IMR-90 (cell line): ENCODE data around the gene PTH1R. TPM values are rescaled to one million over a fixed set of nuclear protein-coding genes. Genes with fewer than 3 reads are reported as not detected.
A peak's percentile ranks its signal among the peaks of the same experiment; 100 is the strongest.

Source experiments
- ATAC-seq: fragments of 200-7000 bp; cut with Tn5 transposase; 2 replicates; pipeline ENCODE4 v1.9.1; 2020; ENCODE audit warnings: low read depth, mild to moderate bottlenecking, moderate library complexity
- BruUV-seq: library from RNA; stranded (reverse); fragments of 400-500 nt; replicated peaks from 2 replicates; lab custom pipeline; 2021; lab: Mats Ljungman, UMichigan
- CTCF ChIA-PET: fragments of 300-600 bp; formaldehyde crosslinking; extraction: SDS; loops from one replicate; lab custom pipeline; 2021; ENCODE audit warnings: antibody characterized with exemption; lab: Yijun Ruan, JAX
- POLR2A ChIA-PET: fragments of 300-600 bp; sonication (Branson Sonifier 250); formaldehyde crosslinking; loops from one replicate; lab custom pipeline; 2022; ENCODE audit warnings: antibody characterized with exemption; ENCODE audit not compliant: unreplicated experiment; lab: Charles Lee
- DNase-seq: peaks from one replicate; pipeline ENCODE4 v3.0.0; 2013
- H2AFZ ChIP-seq: replicated peaks from 2 replicates; pipeline ENCODE3; 2013; ENCODE audit warnings: low read length, mild to moderate bottlenecking; ENCODE audit not compliant: poor library complexity
- H2AK5ac ChIP-seq: 2 replicates; pipeline ENCODE4 v1.6.1; 2013; ENCODE audit warnings: low read depth, low read length, inconsistent platforms
- H2AK9ac ChIP-seq: replicated peaks from 2 replicates; pipeline ENCODE3; 2013; ENCODE audit warnings: mild to moderate bottlenecking, low read depth, low read length, moderate library complexity; ENCODE audit not compliant: poor library complexity
- H2BK120ac ChIP-seq: 2 replicates; pipeline ENCODE4 v1.6.1; 2013; ENCODE audit warnings: low read depth, low read length, inconsistent platforms
- H2BK15ac ChIP-seq: 3 replicates; pipeline ENCODE4 v1.6.1; 2013; ENCODE audit warnings: low read depth, low read length, inconsistent platforms
- H2BK20ac ChIP-seq: 2 replicates; pipeline ENCODE4 v1.6.1; 2013; ENCODE audit warnings: low read depth, mild to moderate bottlenecking, inconsistent platforms, low read length, moderate library complexity
- H2BK5ac ChIP-seq: 2 replicates; pipeline ENCODE4 v1.6.1; 2013; ENCODE audit warnings: mild to moderate bottlenecking, low read depth, low read length, inconsistent platforms; ENCODE audit not compliant: poor library complexity, severe bottlenecking
- H3K14ac ChIP-seq: replicated peaks from 2 replicates; pipeline ENCODE4 v1.6.1; 2013; ENCODE audit warnings: low read depth, low read length, inconsistent platforms
- H3K18ac ChIP-seq: 2 replicates; pipeline ENCODE4 v1.6.1; 2013; ENCODE audit warnings: low read depth, low read length, control low read depth
- H3K23ac ChIP-seq: 2 replicates; pipeline ENCODE4 v1.6.1; 2013; ENCODE audit warnings: low read depth, low read length, inconsistent platforms
- H3K27ac ChIP-seq: 2 replicates; pipeline ENCODE4 v1.5.1; 2013; ENCODE audit warnings: mild to moderate bottlenecking, control low read depth, low read length; ENCODE audit not compliant: insufficient read depth
- H3K27me3 ChIP-seq: 2 replicates; pipeline ENCODE4 v1.6.1; 2013; ENCODE audit warnings: low read length; ENCODE audit not compliant: control insufficient read depth, insufficient read depth
- H3K36me3 ChIP-seq: 2 replicates; pipeline ENCODE4 v1.6.1; 2013; ENCODE audit warnings: low read length, mixed read lengths; ENCODE audit not compliant: control insufficient read depth, insufficient read depth
- H3K4ac ChIP-seq: 2 replicates; pipeline ENCODE4 v1.6.1; 2013; ENCODE audit warnings: low read depth, low read length, inconsistent platforms
- H3K4me1 ChIP-seq: 2 replicates; pipeline ENCODE4 v1.6.1; 2013; ENCODE audit warnings: low read length, mixed read lengths; ENCODE audit not compliant: control insufficient read depth, insufficient read depth
- H3K4me2 ChIP-seq: 2 replicates; pipeline ENCODE4 v1.6.1; 2013; ENCODE audit warnings: low read depth, mild to moderate bottlenecking, control low read depth, low read length, moderate library complexity
- H3K4me3 ChIP-seq: 2 replicates; pipeline ENCODE4 v1.5.1; 2013; ENCODE audit warnings: low read depth, mild to moderate bottlenecking, control low read depth, low read length, moderate library complexity; ENCODE audit not compliant: insufficient read depth
- H3K56ac ChIP-seq: 2 replicates; pipeline ENCODE4 v1.6.1; 2013; ENCODE audit warnings: low read length, inconsistent platforms; ENCODE audit not compliant: insufficient read depth; ENCODE audit errors: extremely low read depth
- H3K79me1 ChIP-seq, 2 experiments: 2 replicates each; pipeline ENCODE4 v1.6.1; 2013; ENCODE audit warnings: low read length in 2 of 2, inconsistent platforms in 1 of 2, low read depth in 1 of 2
- H3K9ac ChIP-seq: 2 replicates; pipeline ENCODE4 v1.6.1; 2013; ENCODE audit warnings: low read depth, low read length, control low read depth
- H3K9me1 ChIP-seq: 2 replicates; pipeline ENCODE4 v1.6.1; 2013; ENCODE audit warnings: low read length, inconsistent platforms; ENCODE audit not compliant: insufficient read depth
- H3K9me3 ChIP-seq: 2 replicates; pipeline ENCODE4 v1.6.1; 2013; ENCODE audit warnings: low read length; ENCODE audit not compliant: control insufficient read depth, insufficient read depth
- H4K20me1 ChIP-seq: 2 replicates; pipeline ENCODE4 v1.6.1; 2013; ENCODE audit warnings: low read length, inconsistent platforms; ENCODE audit not compliant: insufficient read depth
- H4K5ac ChIP-seq: 2 replicates; pipeline ENCODE4 v1.6.1; 2013; ENCODE audit warnings: mild to moderate bottlenecking, low read depth, low read length, control low read depth
- H4K8ac ChIP-seq, 2 experiments: 2 replicates each; pipeline ENCODE4 v1.6.1; 2013; ENCODE audit warnings: low read depth in 2 of 2, low read length in 2 of 2, control low read depth in 1 of 2, inconsistent platforms in 1 of 2
- H4K91ac ChIP-seq: 2 replicates; pipeline ENCODE4 v1.6.1; 2013; ENCODE audit warnings: low read depth, low read length, inconsistent platforms; ENCODE audit not compliant: insufficient read depth
- RFX5 ChIP-seq: IDR thresholded peaks from 2 replicates; pipeline ENCODE4 v1.8.0; 2012; ENCODE audit warnings: low read depth, mild to moderate bottlenecking, low read length, moderate library complexity
- WGBS, 2 experiments: methylation state at CpG; one replicate each; pipeline versions ENCODE4 v1.1.5 to v1.1.7; 2013; ENCODE audit warnings: missing lambda C conversion rate in 2 of 2; ENCODE audit not compliant: insufficient read length in 1 of 2; ENCODE audit errors: extremely low coverage in 2 of 2; 5-methylcytosine and 5-hydroxymethylcytosine counted together
- dilution Hi-C: fragments of 300-500 bp; cut with HindIII; formaldehyde crosslinking; loops from one replicate; pipeline ENCODE4 v1.14.3; 2018; ENCODE audit warnings: low sequenced_read_pairs; ENCODE audit not compliant: unreplicated experiment
- in situ Hi-C: fragments of 300-500 bp; cut with MboI; formaldehyde crosslinking; loops from 3 replicates; pipeline ENCODE4 v1.14.3; 2019; ENCODE audit warnings: low sequenced_read_pairs, inconsistent platforms, mixed read lengths
- intact Hi-C: fragments of 100-400 bp; cut with micrococcal nuclease; formaldehyde crosslinking; loops from 2 replicates; pipeline ENCODE4 v1.10.0; 2022
- polyA plus RNA-seq, 3 experiments: library from polyadenylated mRNA; depleted of rRNA; stranded (reverse); fragments of >200 nt; gene quantifications; 2 replicates each; pipeline ENCODE4 v1.2.3, GENCODE V29; 2012; ENCODE audit warnings: low replicate concordance in 1 of 3
- total RNA-seq: library from RNA; depleted of rRNA; stranded (reverse); fragments of >200 nt; gene quantifications from 2 replicates; pipeline ENCODE4 v1.2.3, GENCODE V29; 2012
- TF ChIP-seq, protein P1 (sequence below): conservative IDR thresholded peaks from 2 replicates; pipeline ENCODE4 v1.5.1; 2012; ENCODE audit warnings: mild to moderate bottlenecking, low read depth, low read length, improper control_type of control experiment

Gene PTH1R
- total and polyA plus RNA-seq, 2 of the 4 experiments (the other 2 are of a cell fraction), result 0.15 to 0.18 TPM

DNA sequence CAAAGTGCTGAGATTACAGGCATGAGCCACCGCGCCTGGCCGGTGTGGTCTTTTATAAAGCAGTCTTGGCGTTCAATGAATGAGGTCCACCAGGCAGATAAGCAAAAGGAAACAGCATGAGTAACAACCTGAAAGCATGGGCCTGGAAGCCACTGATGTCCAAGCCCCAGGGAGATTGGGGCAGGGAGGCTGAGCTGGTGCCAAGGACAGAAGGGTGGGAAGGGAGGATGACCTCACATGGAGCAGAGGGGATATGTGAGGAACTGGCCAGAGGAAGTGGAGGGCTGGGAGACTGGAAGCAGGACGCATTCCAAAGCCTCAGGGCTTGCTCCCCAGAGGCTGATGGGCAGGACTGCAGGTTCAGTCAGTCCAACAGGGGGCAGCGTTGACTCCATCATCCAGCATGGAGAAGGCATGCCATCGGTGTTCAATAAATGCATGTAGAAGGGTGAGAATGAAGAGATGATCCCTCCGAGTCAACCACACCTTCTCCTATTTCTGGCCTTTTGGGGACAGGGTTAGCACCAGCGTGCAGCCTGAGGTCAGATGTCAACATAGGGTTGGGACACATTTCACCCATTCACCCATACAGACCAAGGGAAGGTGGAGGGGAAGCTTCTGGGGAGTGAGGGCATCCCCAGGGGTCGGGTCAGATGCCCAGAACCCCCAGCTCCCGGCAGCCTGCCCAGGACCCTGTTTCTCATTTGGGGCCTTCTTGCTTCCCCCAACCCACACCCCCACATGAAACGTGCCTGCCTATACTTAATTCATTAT is 29.1 kb upstream of the PTH1R start:
- no peak overlapping the region for H2BK120ac ChIP-seq
- no peak overlapping the region for H2AK5ac ChIP-seq
- H2AFZ ChIP-seq, result peak overlapping the region; percentile 54
- no peaks in the 10 kb centered on the region for H3K36me3 ChIP-seq
- H3K9me1 ChIP-seq, result peaks cover 3% of the 10 kb centered on the region
- peaks cover 2% of the 10 kb centered on the region; the same call in 1 of the 2 replicates for H3K9me3 ChIP-seq
- no peak overlapping the region for H4K5ac ChIP-seq
- no peaks in the 10 kb centered on the region for H4K20me1 ChIP-seq
- CTCF ChIA-PET, result interaction anchor here (0.6 to 1.4 kb wide), 2 partner anchors 44 to 69 kb away, joined by 4 to 5 read pairs; no protein-coding TSS in a partner anchor
- no peak overlapping the region for H3K9ac ChIP-seq
- H2BK5ac ChIP-seq, result no peak overlapping the region
- TF ChIP-seq, protein P1, sequence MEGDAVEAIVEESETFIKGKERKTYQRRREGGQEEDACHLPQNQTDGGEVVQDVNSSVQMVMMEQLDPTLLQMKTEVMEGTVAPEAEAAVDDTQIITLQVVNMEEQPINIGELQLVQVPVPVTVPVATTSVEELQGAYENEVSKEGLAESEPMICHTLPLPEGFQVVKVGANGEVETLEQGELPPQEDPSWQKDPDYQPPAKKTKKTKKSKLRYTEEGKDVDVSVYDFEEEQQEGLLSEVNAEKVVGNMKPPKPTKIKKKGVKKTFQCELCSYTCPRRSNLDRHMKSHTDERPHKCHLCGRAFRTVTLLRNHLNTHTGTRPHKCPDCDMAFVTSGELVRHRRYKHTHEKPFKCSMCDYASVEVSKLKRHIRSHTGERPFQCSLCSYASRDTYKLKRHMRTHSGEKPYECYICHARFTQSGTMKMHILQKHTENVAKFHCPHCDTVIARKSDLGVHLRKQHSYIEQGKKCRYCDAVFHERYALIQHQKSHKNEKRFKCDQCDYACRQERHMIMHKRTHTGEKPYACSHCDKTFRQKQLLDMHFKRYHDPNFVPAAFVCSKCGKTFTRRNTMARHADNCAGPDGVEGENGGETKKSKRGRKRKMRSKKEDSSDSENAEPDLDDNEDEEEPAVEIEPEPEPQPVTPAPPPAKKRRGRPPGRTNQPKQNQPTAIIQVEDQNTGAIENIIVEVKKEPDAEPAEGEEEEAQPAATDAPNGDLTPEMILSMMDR, result peak; percentile 29
- TF ChIP-seq RFX5, result no peak
- no peak overlapping the region for H3K23ac ChIP-seq
- no peak overlapping the region for H2BK20ac ChIP-seq
- 80% methylated on average over 4 of the region's 12 CpGs; no CpG with 5 or more reads in 1 of the 2 experiments for WGBS, 2 experiments
- ATAC-seq, result no peak
- H4K91ac ChIP-seq, result no peak overlapping the region
- peaks cover 7% of the 10 kb centered on the region; the same call in 1 of the 2 replicates for H3K4me1 ChIP-seq
- no peak overlapping the region for H2BK15ac ChIP-seq
- no peak overlapping the region for H3K27ac ChIP-seq
- no peak overlapping the region for H3K14ac ChIP-seq
- POLR2A ChIA-PET, result no interaction called here
- H2AK9ac ChIP-seq, result peak overlapping the region; percentile 13
- H3K18ac ChIP-seq, result no peak overlapping the region
- no TSS peak for BruUV-seq
- peaks cover 16% of the 10 kb centered on the region; the same call in 1 of the 2 replicates for H3K27me3 ChIP-seq
- no peaks in the 10 kb centered on the region for H3K79me1 ChIP-seq
- intact Hi-C loops, result no loop called here
- H3K4me2 ChIP-seq, result no peak overlapping the region
- no peak overlapping the region for H3K4ac ChIP-seq
- in situ Hi-C loops, result no loop called here
- no peak overlapping the region for H4K8ac ChIP-seq
- DNase-seq, result peak; percentile 22
- no peak overlapping the region for H3K4me3 ChIP-seq
- no peak overlapping the region for H3K56ac ChIP-seq
- dilution Hi-C loops, result no loop called here
